B cell (primary cell): Measurements from ENCODE around the gene ADORA2A. TPM values are rescaled to one million over a fixed set of nuclear protein-coding genes. Genes with fewer than 3 reads are reported as not detected.
A peak's percentile ranks its signal among the peaks of the same experiment; 100 is the strongest.

Experiments
- ATAC-seq: fragments of 200-7000 bp; cut with Tn5 transposase; one replicate; pipeline ENCODE4 v1.10.0; 2021; ENCODE audit warnings: low read depth, mild to moderate bottlenecking, moderate number of reproducible peaks, moderate library complexity
- CTCF ChIA-PET: fragments of 350-600 bp; sonication (Branson Sonifier 250); formaldehyde crosslinking; loops from one replicate; lab custom pipeline; 2021; ENCODE audit warnings: antibody characterized with exemption, inconsistent platforms; lab: Charles Lee
- POLR2A ChIA-PET: fragments of 350-600 bp; sonication (Branson Sonifier 250); formaldehyde crosslinking; loops from one replicate; lab custom pipeline; 2021; ENCODE audit warnings: antibody characterized with exemption; lab: Charles Lee
- DNase-seq: peaks from one replicate; pipeline ENCODE4 v3.0.0; 2013
- H2AFZ ChIP-seq: 2 replicates; pipeline ENCODE4 v1.6.1; 2012; ENCODE audit warnings: mild to moderate bottlenecking, low read depth, low read length; ENCODE audit not compliant: insufficient read depth, poor library complexity, severe bottlenecking
- H3K27ac ChIP-seq, 2 donors: 1 replicate in 1 of 2; 2 replicates in 1 of 2; pipeline ENCODE4 v1.5.1; 2012 to 2013; ENCODE audit warnings: low read length in 2 of 2, mild to moderate bottlenecking in 2 of 2, moderate library complexity in 1 of 2
- H3K27me3 ChIP-seq, 4 experiments: fragments of 200-600 bp in 1 of 4; sonication (generic) in 1 of 4; replicated peaks in 1 of 4; 1 replicate in 2 of 4; 2 replicates in 2 of 4; pipeline versions ENCODE4 v1.6.1 to v1.7.0; 2013 to 2016; ENCODE audit warnings: low read length in 3 of 4, mild to moderate bottlenecking in 2 of 4, mixed read lengths in 1 of 4, moderate library complexity in 1 of 4; ENCODE audit not compliant: insufficient read depth in 4 of 4, control insufficient read depth in 3 of 4; ENCODE audit errors: control extremely low read depth in 1 of 4
- H3K36me3 ChIP-seq, 2 experiments: replicated peaks in 1 of 2; 1 replicate in 1 of 2; 2 replicates in 1 of 2; pipeline versions ENCODE4 v1.6.1 to v1.7.1; 2013; ENCODE audit warnings: low read length in 1 of 2; ENCODE audit not compliant: insufficient read depth in 2 of 2, control insufficient read depth in 1 of 2; ENCODE audit errors: control extremely low read depth in 1 of 2, extremely low read depth in 1 of 2
- H3K4me1 ChIP-seq, 2 donors: fragments of 200-600 bp in 1 of 2; sonication (generic) in 1 of 2; 1 replicate in 1 of 2; 2 replicates in 1 of 2; pipeline versions ENCODE4 v1.5.1 to v1.6.1; 2013 to 2017; ENCODE audit warnings: low read length in 2 of 2; ENCODE audit not compliant: control insufficient read depth in 2 of 2, insufficient read depth in 2 of 2
- H3K4me2 ChIP-seq: replicated peaks from 2 replicates; pipeline ENCODE3; 2012; ENCODE audit warnings: mild to moderate bottlenecking, low read depth, low read length; ENCODE audit not compliant: poor library complexity, severe bottlenecking
- H3K4me3 ChIP-seq, 5 experiments: fragments of 200-600 bp in 1 of 5; sonication (generic) in 1 of 5; 1 replicate in 3 of 5; 2 replicates in 2 of 5; pipeline versions ENCODE4 v1.5.1 to v1.7.0; 2011 to 2016; ENCODE audit warnings: low read length in 4 of 5, mild to moderate bottlenecking in 4 of 5, low read depth in 2 of 5, control low read depth in 1 of 5, moderate library complexity in 1 of 5; ENCODE audit not compliant: insufficient read depth in 1 of 5; ENCODE audit errors: control extremely low read depth in 1 of 5, extremely low read depth in 1 of 5
- H3K79me2 ChIP-seq: fragments of 200-600 bp; sonication (generic); one replicate; pipeline ENCODE4 v1.6.0; 2016; ENCODE audit warnings: low read length; ENCODE audit not compliant: control insufficient read depth, insufficient read depth
- H3K9ac ChIP-seq: fragments of 200-600 bp; sonication (generic); 2 replicates; pipeline ENCODE4 v1.6.1; 2017; ENCODE audit warnings: mild to moderate bottlenecking, low read length, moderate library complexity
- H3K9me3 ChIP-seq, 3 donors: one replicate each; pipeline versions ENCODE4 v1.6.1 to v1.7.1; 2013; ENCODE audit warnings: low read length in 2 of 3; ENCODE audit not compliant: control insufficient read depth in 2 of 3, insufficient read depth in 1 of 3; ENCODE audit errors: control extremely low read depth in 1 of 3
- H4K20me1 ChIP-seq: 2 replicates; pipeline ENCODE4 v1.6.0; 2012; ENCODE audit warnings: mild to moderate bottlenecking, low read length; ENCODE audit not compliant: insufficient read depth, control insufficient read depth, poor library complexity, severe bottlenecking
- H3K27ac Mint-ChIP-seq: one replicate; pipeline ENCODE4 v1.8.0; 2021; ENCODE audit warnings: mixed read lengths
- H3K27me3 Mint-ChIP-seq: one replicate; pipeline ENCODE4 v1.8.0; 2021; ENCODE audit warnings: mixed read lengths
- H3K4me1 Mint-ChIP-seq: one replicate; pipeline ENCODE4 v1.8.0; 2021; ENCODE audit warnings: mixed read lengths
- H3K4me3 Mint-ChIP-seq: one replicate; pipeline ENCODE4 v1.8.0; 2021; ENCODE audit warnings: mixed read lengths
- H3K9me3 Mint-ChIP-seq: one replicate; pipeline ENCODE4 v1.8.0; 2022; ENCODE audit warnings: mixed read lengths; ENCODE audit not compliant: insufficient read depth
- CTCF ChIP-seq: fragments of 200-600 bp; IDR thresholded peaks from one replicate; pipeline ENCODE4 v1.8.0; 2022; ENCODE audit warnings: antibody characterized with exemption, mild to moderate bottlenecking
- EZH2 ChIP-seq: IDR thresholded peaks from 2 replicates; pipeline ENCODE4 v1.6.1; 2012; ENCODE audit warnings: borderline replicate concordance, low read depth, mild to moderate bottlenecking, moderate library complexity, low read length; ENCODE audit not compliant: insufficient read depth, poor library complexity, severe bottlenecking
- WGBS: methylation state at CpG from one replicate; pipeline ENCODE4 v1.1.5; 2013; ENCODE audit warnings: missing lambda C conversion rate; ENCODE audit not compliant: insufficient coverage; 5-methylcytosine and 5-hydroxymethylcytosine counted together
- intact Hi-C: fragments of 100-400 bp; cut with micrococcal nuclease; formaldehyde crosslinking; loops from one replicate; pipeline ENCODE4 v1.10.0; 2022
- polyA plus RNA-seq: library from polyadenylated mRNA; depleted of rRNA; stranded (reverse); fragments of >200 nt; gene quantifications from 2 replicates; pipeline ENCODE4 v1.2.3, GENCODE V29; 2012
- total RNA-seq, 2 donors: library from RNA; stranded (reverse); fragments of 120-200 nt in 1 of 2; gene quantifications; 1 replicate in 1 of 2; 2 replicates in 1 of 2; pipeline versions ENCODE4 v1.2.3 to v1.2.4, GENCODE V29; 2013 to 2022

Gene ADORA2A
- total and polyA plus RNA-seq, 2 donors (not counting 1 experiment from before 2014, with no cell fraction given) = 30.5 to 45.4 TPM

DNA sequence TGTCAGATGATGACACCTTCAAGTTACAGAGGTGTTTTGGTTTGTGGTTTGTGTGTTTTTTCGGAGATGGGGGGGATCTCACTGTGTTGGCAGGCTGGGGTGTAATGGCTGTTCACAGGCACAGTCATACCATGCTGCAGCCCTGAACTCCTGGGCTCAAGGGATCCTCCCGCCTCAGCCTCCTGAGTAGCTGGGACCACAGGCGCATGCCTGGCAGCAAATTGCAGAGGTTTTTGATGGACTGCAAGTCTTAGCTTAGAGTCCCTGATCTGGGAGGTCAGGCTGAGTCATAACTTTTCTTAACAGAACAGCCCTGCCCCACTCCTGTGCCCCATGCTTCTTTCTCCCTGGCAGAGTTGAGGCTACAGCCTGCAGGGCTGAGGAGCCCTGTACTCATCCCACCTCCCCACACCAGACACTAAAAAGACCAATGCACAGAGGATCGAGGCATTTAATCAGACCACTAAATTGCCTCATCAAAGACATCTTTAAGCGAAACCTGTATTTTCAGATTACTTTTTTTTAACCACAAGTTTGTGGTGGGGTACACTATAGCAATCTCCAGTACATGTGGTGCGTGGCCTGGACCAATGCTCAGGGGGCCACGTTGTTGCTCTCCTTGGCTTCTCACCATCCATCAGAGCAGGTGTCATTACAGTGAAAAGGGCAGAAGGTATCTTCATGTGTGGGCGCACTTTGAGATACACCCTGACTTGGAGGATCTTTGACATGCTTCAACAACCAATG is 17.1 kb upstream of the ADORA2A start:
- no peak overlapping the region for H3K9ac ChIP-seq
- peaks cover 9% of the 10 kb centered on the region for H3K79me2 ChIP-seq
- no peak overlapping the region for H3K27ac ChIP-seq
- no peaks in the 10 kb centered on the region for H3K27me3 Mint-ChIP-seq
- ATAC-seq (no peak), DNase-seq (no peak)
- no peak overlapping the region for H3K4me3 Mint-ChIP-seq
- TF ChIP-seq CTCF = no peak
- TF ChIP-seq EZH2 = no peak
- H4K20me1 ChIP-seq = no peaks in the 10 kb centered on the region
- peaks cover 3 to 52% of the 10 kb centered on the region in 2 experiments for H3K36me3 ChIP-seq
- no peak overlapping the region for H3K4me2 ChIP-seq
- H3K27me3 ChIP-seq = no peaks in the 10 kb centered on the region
- H3K4me3 ChIP-seq = no peak overlapping the region
- WGBS = 92% methylated on average over 4 of the region's 8 CpGs
- ChIA-PET POLR2A (interaction anchor here (0.6 kb wide), 1 partner anchor 46 kb away, joined by 5 read pairs; no protein-coding TSS in a partner anchor), CTCF (interaction anchor here (0.6 kb wide), 1 partner anchor 17 kb away, joined by 3 read pairs; the partner anchor contains the start of gene ADORA2A)
- H3K27ac Mint-ChIP-seq = peak overlapping the region; percentile 68
- intact Hi-C loops = no loop called here
- peaks cover 0 to 7% of the 10 kb centered on the region in 2 donors for H3K4me1 ChIP-seq
- H3K9me3 ChIP-seq = no peaks in the 10 kb centered on the region
- H3K4me1 Mint-ChIP-seq = peaks cover 4% of the 10 kb centered on the region
- H3K9me3 Mint-ChIP-seq = no peaks in the 10 kb centered on the region
- H2AFZ ChIP-seq = no peak overlapping the region
